Measurements from ENCODE around the gene SKI. TPM values are rescaled to one million over a fixed set of nuclear protein-coding genes. Genes with fewer than 3 reads are reported as not detected.
A peak's percentile ranks its signal among the peaks of the same experiment; 100 is the strongest.

Gene SKI
- 16.7 and 24.0 TPM in 2 replicates for total RNA-seq (2012; rRNA removed)

GRCh38 chr1:2228157-2228594 is at the start of gene SKI:
SKI (plus strand) TSS chr1:2228319; CDS start chr1:2228767, 448 bp downstream.
- H3K4me2 ChIP-seq (ENCODE audit: low read length), result peak within 1 kb of the TSS; percentile 99
- peak within 1 kb of the TSS; percentile 99 for H3K9ac ChIP-seq (ENCODE audit: low read depth, low read length)
- peaks cover 30% of the 10 kb centered on the region for H3K36me3 ChIP-seq (ENCODE audit: insufficient read depth, low read length)
- H3K4me1 ChIP-seq (ENCODE audit: control insufficient read depth, insufficient read depth, low read length), result peaks cover 33% of the 10 kb centered on the region
- H3K4me3 ChIP-seq (ENCODE audit: low read length), result peak within 1 kb of the TSS; percentile 99
- H3K27me3 ChIP-seq (ENCODE audit: control insufficient read depth, insufficient read depth, low read length), result no peaks in the 10 kb centered on the region
- H3K9me3 ChIP-seq (replicated peaks; ENCODE audit: low read length), result no peaks in the 10 kb centered on the region

- no peaks in the 10 kb centered on the region for H3K9me3 ChIP-seq (replicated peaks; ENCODE audit: low read length)
- H3K27me3 ChIP-seq (ENCODE audit: control insufficient read depth, insufficient read depth, low read length), result peaks cover 15% of the 10 kb centered on the region
- no peak overlapping the region for H3K9ac ChIP-seq (ENCODE audit: low read depth, low read length)
- no peak overlapping the region for H3K4me2 ChIP-seq (ENCODE audit: low read length)
- H3K4me3 ChIP-seq (ENCODE audit: low read length), result no peak overlapping the region
- peaks cover 9% of the 10 kb centered on the region for H3K4me1 ChIP-seq (ENCODE audit: control insufficient read depth, insufficient read depth, low read length)
- no peaks in the 10 kb centered on the region for H3K36me3 ChIP-seq (ENCODE audit: insufficient read depth, low read length)
Observed at GRCh38 chr1:2178875-2179274, 49.2 kb upstream of the SKI start.

DNA sequence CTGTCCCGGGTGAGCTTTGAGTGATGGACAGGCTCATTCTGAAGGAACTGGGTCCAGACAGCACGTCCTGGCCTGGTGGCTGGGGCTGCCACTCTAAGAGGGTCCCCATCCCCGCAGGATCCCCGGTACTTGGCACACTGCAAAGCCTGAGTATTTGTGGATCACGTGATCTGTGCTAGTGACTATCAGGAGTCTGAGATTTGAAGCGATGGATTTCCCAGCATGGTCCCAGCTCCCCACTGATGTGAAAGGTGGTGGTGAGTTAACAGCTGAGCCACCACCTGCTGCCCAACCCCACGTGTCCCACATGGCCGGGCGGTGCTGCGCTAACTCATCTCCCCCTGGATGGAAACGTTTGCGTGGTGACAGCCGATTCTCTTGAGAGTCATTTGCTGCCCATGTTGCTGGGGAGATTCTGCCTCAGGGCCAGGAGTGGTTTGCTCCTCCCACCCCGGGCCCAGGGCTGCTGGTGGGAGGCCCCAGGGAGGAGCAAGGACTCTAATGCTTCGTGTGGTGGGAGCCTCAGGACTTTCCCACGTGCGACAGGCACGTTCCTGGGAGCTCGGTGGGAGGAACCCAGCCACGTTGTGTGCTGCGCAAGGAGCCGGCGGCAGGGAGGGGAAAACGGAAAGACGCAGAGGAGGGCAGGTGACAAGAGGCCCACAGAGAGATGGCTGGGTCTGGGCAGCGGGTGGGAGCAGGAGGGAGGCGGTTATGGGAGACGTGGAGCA is 48.7 kb upstream of the SKI start:
- Histone ChIP-seq H3K4me3 (ENCODE audit: low read length) (no peak overlapping the region), H3K4me2 (ENCODE audit: low read length) (no peak overlapping the region), H3K9ac (ENCODE audit: low read depth, low read length) (no peak overlapping the region), H3K9me3 (replicated peaks; ENCODE audit: low read length) (no peaks in the 10 kb centered on the region), H3K27me3 (ENCODE audit: control insufficient read depth, insufficient read depth, low read length) (peaks cover 15% of the 10 kb centered on the region), H3K36me3 (ENCODE audit: insufficient read depth, low read length) (no peaks in the 10 kb centered on the region), H3K4me1 (ENCODE audit: control insufficient read depth, insufficient read depth, low read length) (peaks cover 6% of the 10 kb centered on the region)

DNA sequence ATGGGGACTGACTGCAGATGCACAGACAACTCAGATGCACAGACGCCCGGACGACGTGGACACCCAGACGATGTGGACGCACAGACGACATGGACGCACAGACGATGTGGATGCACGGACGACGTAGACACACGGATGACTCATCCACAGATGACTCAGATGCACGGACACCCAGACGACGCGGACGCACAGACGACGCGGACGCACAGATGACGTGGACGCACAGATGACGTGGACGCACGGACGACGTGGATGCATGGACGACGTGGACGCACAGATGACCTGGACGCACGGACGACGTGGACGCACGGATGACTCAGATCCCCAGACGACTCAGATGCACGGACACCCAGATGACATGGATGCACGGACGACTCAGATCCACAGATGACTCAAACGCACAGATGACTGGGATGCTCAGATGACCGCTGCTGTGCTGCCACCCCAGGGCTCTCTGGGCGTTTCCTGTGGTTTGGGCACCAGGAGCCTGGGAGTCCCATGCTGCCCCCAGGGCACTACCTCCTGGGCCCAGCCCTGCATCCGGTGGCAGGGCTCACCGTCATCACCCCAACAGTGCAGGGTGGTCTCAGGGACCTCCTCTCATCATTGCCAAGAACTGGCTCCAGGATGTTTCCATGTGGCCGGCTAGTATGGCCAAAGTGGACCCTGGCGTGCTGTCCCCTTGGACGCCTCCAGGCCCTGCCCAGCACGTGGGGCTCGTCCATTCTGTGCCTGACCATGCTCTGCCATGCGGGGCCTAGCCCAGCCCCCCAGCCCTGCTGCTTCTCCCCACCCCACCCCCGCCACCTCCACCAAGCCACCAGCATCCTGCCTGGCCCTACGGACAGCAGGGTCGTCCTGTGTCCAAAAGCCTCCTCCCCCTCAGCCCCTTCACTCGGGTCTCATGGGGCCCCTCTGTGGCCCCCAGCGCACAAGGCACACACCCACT is 47.5 kb upstream of the SKI start:
- Histone ChIP-seq H3K9me3 (replicated peaks; ENCODE audit: low read length) (no peaks in the 10 kb centered on the region), H3K4me3 (ENCODE audit: low read length) (no peak overlapping the region), H3K4me2 (ENCODE audit: low read length) (no peak overlapping the region), H3K27me3 (ENCODE audit: control insufficient read depth, insufficient read depth, low read length) (peaks cover 14% of the 10 kb centered on the region), H3K36me3 (ENCODE audit: insufficient read depth, low read length) (no peaks in the 10 kb centered on the region), H3K4me1 (ENCODE audit: control insufficient read depth, insufficient read depth, low read length) (no peaks in the 10 kb centered on the region), H3K9ac (ENCODE audit: low read depth, low read length) (no peak overlapping the region)

- Histone ChIP-seq H3K9me3 (replicated peaks; ENCODE audit: low read length) (no peaks in the 10 kb centered on the region), H3K36me3 (ENCODE audit: insufficient read depth, low read length) (no peaks in the 10 kb centered on the region), H3K27me3 (ENCODE audit: control insufficient read depth, insufficient read depth, low read length) (peaks cover 9% of the 10 kb centered on the region), H3K4me2 (ENCODE audit: low read length) (no peak overlapping the region), H3K9ac (ENCODE audit: low read depth, low read length) (no peak overlapping the region), H3K4me3 (ENCODE audit: low read length) (no peak overlapping the region), H3K4me1 (ENCODE audit: control insufficient read depth, insufficient read depth, low read length) (no peaks in the 10 kb centered on the region)
Observed at GRCh38 chr1:2181271-2181670, 46.8 kb upstream of the SKI start.

DNA sequence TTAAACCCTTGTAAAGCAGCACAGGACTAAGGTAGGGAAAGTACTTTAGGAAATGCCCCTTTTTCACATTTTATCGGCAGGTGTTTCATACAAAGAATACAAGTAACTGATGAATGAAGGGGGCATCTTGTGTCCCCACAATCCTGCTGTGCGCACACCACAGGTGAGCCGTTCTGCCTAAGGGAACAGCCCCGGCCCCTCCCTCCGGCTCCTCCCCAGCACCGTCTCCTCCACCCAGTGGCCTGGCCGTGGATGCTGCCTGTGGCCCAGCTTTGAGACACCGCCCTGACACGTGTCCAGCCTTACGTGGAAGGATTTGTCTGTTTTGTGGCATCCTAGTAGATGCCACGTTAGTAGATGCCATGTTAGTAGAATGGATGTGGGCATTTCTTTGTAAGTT is 46.4 kb upstream of the SKI start:
- H3K4me2 ChIP-seq (ENCODE audit: low read length), result no peak overlapping the region
- H3K36me3 ChIP-seq (ENCODE audit: insufficient read depth, low read length), result peaks cover 3% of the 10 kb centered on the region

DNA sequence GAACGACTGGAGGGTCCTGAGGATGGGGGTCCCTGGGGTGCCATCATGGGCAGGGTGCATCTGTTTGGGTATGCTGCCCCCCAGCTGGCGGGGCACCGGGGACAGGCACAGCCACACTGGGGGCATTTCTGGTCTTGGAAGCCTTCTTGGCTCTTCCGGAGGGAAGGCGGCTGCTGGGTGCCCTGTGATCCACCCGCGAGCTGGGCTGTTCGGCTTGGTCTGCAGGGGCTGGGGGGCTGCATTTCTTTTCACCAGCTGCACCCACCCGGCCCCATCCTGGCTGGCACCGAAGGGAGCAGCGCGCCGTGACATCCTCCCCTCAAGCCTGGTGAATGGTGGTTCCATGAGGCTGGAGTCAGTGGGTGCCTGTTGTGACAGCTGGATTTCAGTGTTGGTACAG is 45.7 kb upstream of the SKI start:
- Histone ChIP-seq H3K9me3 (replicated peaks; ENCODE audit: low read length) (no peaks in the 10 kb centered on the region), H3K9ac (ENCODE audit: low read depth, low read length) (no peak overlapping the region), H3K4me3 (ENCODE audit: low read length) (no peak overlapping the region), H3K27me3 (ENCODE audit: control insufficient read depth, insufficient read depth, low read length) (peaks cover 3% of the 10 kb centered on the region), H3K4me1 (ENCODE audit: control insufficient read depth, insufficient read depth, low read length) (no peaks in the 10 kb centered on the region), H3K4me2 (ENCODE audit: low read length) (no peak overlapping the region), H3K36me3 (ENCODE audit: insufficient read depth, low read length) (peaks cover 6% of the 10 kb centered on the region)

More for the DNA sequence above, 46.4 kb upstream of the SKI start:
- H3K9ac ChIP-seq (ENCODE audit: low read depth, low read length), result no peak overlapping the region
- peaks cover 4% of the 10 kb centered on the region for H3K27me3 ChIP-seq (ENCODE audit: control insufficient read depth, insufficient read depth, low read length)
- H3K4me1 ChIP-seq (ENCODE audit: control insufficient read depth, insufficient read depth, low read length), result no peaks in the 10 kb centered on the region
- H3K9me3 ChIP-seq (replicated peaks; ENCODE audit: low read length), result no peaks in the 10 kb centered on the region
- H3K4me3 ChIP-seq (ENCODE audit: low read length), result no peak overlapping the region

- Histone ChIP-seq H3K4me3 (ENCODE audit: low read length) (no peak overlapping the region), H3K27me3 (ENCODE audit: control insufficient read depth, insufficient read depth, low read length) (peaks cover 3% of the 10 kb centered on the region), H3K4me2 (ENCODE audit: low read length) (no peak overlapping the region), H3K9me3 (replicated peaks; ENCODE audit: low read length) (no peaks in the 10 kb centered on the region), H3K4me1 (ENCODE audit: control insufficient read depth, insufficient read depth, low read length) (no peaks in the 10 kb centered on the region), H3K36me3 (ENCODE audit: insufficient read depth, low read length) (peaks cover 6% of the 10 kb centered on the region), H3K9ac (ENCODE audit: low read depth, low read length) (no peak overlapping the region)
Observed at GRCh38 chr1:2183937-2184334, 44.2 kb upstream of the SKI start.

GRCh38 chr1:2184531-2184930 is 43.6 kb upstream of the SKI start:
- Histone ChIP-seq H3K36me3 (ENCODE audit: insufficient read depth, low read length) (peaks cover 6% of the 10 kb centered on the region), H3K4me3 (ENCODE audit: low read length) (no peak overlapping the region), H3K4me1 (ENCODE audit: control insufficient read depth, insufficient read depth, low read length) (peaks cover 4% of the 10 kb centered on the region), H3K9ac (ENCODE audit: low read depth, low read length) (no peak overlapping the region), H3K27me3 (ENCODE audit: control insufficient read depth, insufficient read depth, low read length) (peaks cover 1% of the 10 kb centered on the region), H3K4me2 (ENCODE audit: low read length) (no peak overlapping the region), H3K9me3 (replicated peaks; ENCODE audit: low read length) (no peaks in the 10 kb centered on the region)

- peaks cover 8% of the 10 kb centered on the region for H3K4me1 ChIP-seq (ENCODE audit: control insufficient read depth, insufficient read depth, low read length)
Observed at GRCh38 chr1:2184934-2185333, 43.2 kb upstream of the SKI start.

DNA sequence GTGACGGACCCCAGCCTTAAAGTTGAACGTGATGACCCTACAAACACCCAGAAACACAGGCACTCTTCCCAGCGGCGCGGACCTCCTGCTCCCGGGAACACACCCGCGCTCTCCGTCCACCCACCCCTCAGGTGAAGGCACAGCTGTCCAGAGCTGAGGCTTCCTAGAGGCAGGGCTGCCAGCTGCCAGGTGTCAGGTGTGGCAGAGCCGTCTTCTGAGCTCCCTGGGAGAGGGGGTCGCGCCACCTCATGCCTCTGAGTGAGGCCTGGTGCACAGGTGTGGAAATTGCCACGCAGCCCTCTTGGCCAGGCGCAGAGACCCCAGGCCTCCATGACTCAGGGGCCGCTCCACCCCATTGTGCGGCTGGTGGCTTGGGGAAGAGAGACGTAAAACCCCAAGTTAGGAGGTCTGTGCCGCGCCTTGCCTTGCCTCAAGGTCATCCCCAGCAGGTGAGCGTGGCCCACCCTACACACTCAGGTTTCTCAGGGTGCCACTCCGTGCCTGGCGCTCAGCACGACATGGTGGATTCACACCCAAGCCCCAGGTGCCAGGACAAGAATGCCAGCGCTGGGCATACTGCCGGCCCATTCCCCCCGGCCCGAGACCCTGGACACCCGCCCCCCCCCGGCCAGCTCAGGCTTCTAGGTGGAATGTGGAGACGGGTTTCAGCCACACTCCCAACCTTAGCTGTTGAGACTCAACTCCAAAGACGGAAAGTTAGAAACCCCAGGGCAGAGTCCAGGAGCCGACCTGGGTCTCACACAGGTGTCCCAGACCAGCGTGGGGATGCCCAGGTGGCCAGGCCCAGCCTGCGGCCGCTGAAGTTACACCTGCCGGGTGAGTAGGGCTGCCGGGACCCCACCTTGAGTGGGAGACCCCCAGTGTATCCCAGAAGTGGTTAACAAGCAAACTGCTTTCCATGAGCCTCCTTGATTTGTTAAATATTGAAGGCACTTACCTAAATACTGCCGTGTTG is 42.0 kb upstream of the SKI start:
- Histone ChIP-seq H3K36me3 (ENCODE audit: insufficient read depth, low read length) (peaks cover 6% of the 10 kb centered on the region), H3K9me3 (replicated peaks; ENCODE audit: low read length) (no peaks in the 10 kb centered on the region), H3K27me3 (ENCODE audit: control insufficient read depth, insufficient read depth, low read length) (no peaks in the 10 kb centered on the region), H3K4me2 (ENCODE audit: low read length) (no peak overlapping the region), H3K4me3 (ENCODE audit: low read length) (no peak overlapping the region), H3K9ac (ENCODE audit: low read depth, low read length) (no peak overlapping the region), H3K4me1 (ENCODE audit: control insufficient read depth, insufficient read depth, low read length) (peaks cover 20% of the 10 kb centered on the region)

More at GRCh38 chr1:2184934-2185333, 43.2 kb upstream of the SKI start:
- no peak overlapping the region for H3K4me2 ChIP-seq (ENCODE audit: low read length)
- peaks cover 6% of the 10 kb centered on the region for H3K36me3 ChIP-seq (ENCODE audit: insufficient read depth, low read length)
- no peak overlapping the region for H3K4me3 ChIP-seq (ENCODE audit: low read length)
- H3K9ac ChIP-seq (ENCODE audit: low read depth, low read length), result no peak overlapping the region
- H3K27me3 ChIP-seq (ENCODE audit: control insufficient read depth, insufficient read depth, low read length), result no peaks in the 10 kb centered on the region
- H3K9me3 ChIP-seq (replicated peaks; ENCODE audit: low read length), result no peaks in the 10 kb centered on the region
